Activated CD4-positive, alpha-beta T cell treated with anti-CD3 and anti-CD28 coated beads, Interleukin-2, amount 10 ng/mL, durations not matched to agents 7 days and 5 days (primary cell): Measurements from ENCODE around the gene IGF1R. TPM values are rescaled to one million over a fixed set of nuclear protein-coding genes. Genes with fewer than 3 reads are reported as not detected.
A peak's percentile ranks its signal among the peaks of the same experiment; 100 is the strongest.

Experiments used
- CTCF ChIA-PET: fragments of 350-600 bp; sonication (Branson Sonifier 250); formaldehyde crosslinking; loops from one replicate; lab custom pipeline; 2021; ENCODE audit warnings: antibody characterized with exemption; lab: Charles Lee
- POLR2A ChIA-PET: fragments of 350-600 bp; sonication (Branson Sonifier 250); formaldehyde crosslinking; loops from one replicate; lab custom pipeline; 2021; ENCODE audit warnings: antibody characterized with exemption; lab: Charles Lee
- DNase-seq: peaks from one replicate; pipeline ENCODE4 v3.0.0-alpha.2; 2020
- H3K27ac Mint-ChIP-seq: one replicate; pipeline ENCODE4 v1.8.0; 2021; ENCODE audit warnings: mild to moderate bottlenecking, moderate library complexity, mixed read lengths
- H3K27me3 Mint-ChIP-seq: one replicate; pipeline ENCODE4 v1.8.0; 2021; ENCODE audit warnings: mixed read lengths
- H3K36me3 Mint-ChIP-seq: one replicate; pipeline ENCODE4 v1.8.0; 2021; ENCODE audit warnings: low read depth, mixed read lengths
- H3K4me1 Mint-ChIP-seq: one replicate; pipeline ENCODE4 v1.8.0; 2021; ENCODE audit warnings: mixed read lengths
- H3K4me3 Mint-ChIP-seq: one replicate; pipeline ENCODE4 v1.8.0; 2021; ENCODE audit warnings: mild to moderate bottlenecking, moderate library complexity, mixed read lengths
- H3K9me3 Mint-ChIP-seq: one replicate; pipeline ENCODE4 v1.8.0; 2021; ENCODE audit warnings: mixed read lengths
- total RNA-seq, 2 experiments: library from RNA; stranded (reverse); gene quantifications; one replicate each; pipeline ENCODE4 v1.2.3, GENCODE V29; 2021

IGF1R gene
- total RNA-seq, 2 experiments from 2014 or later = 18.8 to 24.8 TPM

GRCh38 chr15:98868564-98868963 lies 220.2 kb downstream of the IGF1R start:
- DNase-seq = no peak
- H3K27me3 Mint-ChIP-seq = no peaks in the 10 kb centered on the region
- peak overlapping the region; percentile 21 for H3K27ac Mint-ChIP-seq
- peaks cover 24% of the 10 kb centered on the region for H3K4me1 Mint-ChIP-seq
- ChIA-PET POLR2A (no interaction called here), CTCF (no interaction called here)
- H3K9me3 Mint-ChIP-seq = no peaks in the 10 kb centered on the region
- H3K36me3 Mint-ChIP-seq = peaks cover 5% of the 10 kb centered on the region
- no peak overlapping the region for H3K4me3 Mint-ChIP-seq

GRCh38 chr15:98870788-98871187 lies 222.4 kb downstream of the IGF1R start:
- POLR2A ChIA-PET = no interaction called here

DNA sequence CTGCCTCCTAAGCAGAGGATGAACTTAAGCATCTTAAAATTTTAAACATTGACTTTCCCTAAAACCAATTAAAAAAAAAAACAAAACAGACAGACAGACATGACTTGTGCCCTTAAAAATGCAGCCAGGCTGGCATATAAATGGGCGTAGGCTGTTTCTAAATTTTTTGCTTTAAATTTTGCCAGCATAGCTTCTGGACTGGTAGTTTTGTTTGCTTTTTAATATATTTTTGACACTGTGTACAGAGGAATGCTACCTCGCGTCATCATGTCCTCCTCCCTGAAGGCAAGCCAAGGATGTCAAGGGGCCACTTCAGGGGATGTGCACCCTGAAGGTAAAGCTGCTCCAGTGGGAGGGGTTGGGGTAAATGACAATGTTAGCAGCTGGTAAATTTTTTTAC lies 224.4 kb downstream of the IGF1R start:
- no peak for DNase-seq
- H3K4me3 Mint-ChIP-seq = no peak overlapping the region
- POLR2A ChIA-PET = no interaction called here
- H3K36me3 Mint-ChIP-seq = peaks cover 5% of the 10 kb centered on the region
- no peaks in the 10 kb centered on the region for H3K9me3 Mint-ChIP-seq
- no peak overlapping the region for H3K27ac Mint-ChIP-seq
- CTCF ChIA-PET = interaction anchor here (0.6 to 1.5 kb wide), 3 partner anchors 8 to 384 kb away, joined by 3 to 4 read pairs (median 3); no protein-coding TSS in a partner anchor
- H3K4me1 Mint-ChIP-seq = peaks cover 15% of the 10 kb centered on the region
- no peaks in the 10 kb centered on the region for H3K27me3 Mint-ChIP-seq

More at GRCh38 chr15:98870788-98871187, 222.4 kb downstream of the IGF1R start:
- CTCF ChIA-PET = no interaction called here
- Mint-ChIP-seq H3K4me3 (no peak overlapping the region), H3K4me1 (peaks cover 24% of the 10 kb centered on the region), H3K27ac (no peak overlapping the region), H3K9me3 (no peaks in the 10 kb centered on the region), H3K27me3 (no peaks in the 10 kb centered on the region), H3K36me3 (peaks cover 5% of the 10 kb centered on the region)
- no peak for DNase-seq

- H3K36me3 Mint-ChIP-seq = peaks cover 5% of the 10 kb centered on the region
- CTCF ChIA-PET = interaction anchor here (0.6 to 1.4 kb wide), 4 partner anchors 11 to 352 kb away, joined by 3 to 4 read pairs (median 3); no protein-coding TSS in a partner anchor
- POLR2A ChIA-PET = no interaction called here
- no peak overlapping the region for H3K27ac Mint-ChIP-seq
- DNase-seq = no peak
- H3K4me1 Mint-ChIP-seq = peaks cover 15% of the 10 kb centered on the region
- H3K4me3 Mint-ChIP-seq = no peak overlapping the region
- no peaks in the 10 kb centered on the region for H3K9me3 Mint-ChIP-seq
- H3K27me3 Mint-ChIP-seq = no peaks in the 10 kb centered on the region
Observed at GRCh38 chr15:98873441-98874218, 225.3 kb downstream of the IGF1R start.

GRCh38 chr15:98874370-98874769 lies 226.0 kb downstream of the IGF1R start:
- H3K27me3 Mint-ChIP-seq = no peaks in the 10 kb centered on the region
- no peak overlapping the region for H3K27ac Mint-ChIP-seq
- H3K4me1 Mint-ChIP-seq = peaks cover 15% of the 10 kb centered on the region
- no peaks in the 10 kb centered on the region for H3K9me3 Mint-ChIP-seq
- DNase-seq = no peak
- ChIA-PET POLR2A (no interaction called here), CTCF (interaction anchor here (0.6 to 1.2 kb wide), 2 partner anchors 14 to 22 kb away, joined by 3 read pairs; no protein-coding TSS in a partner anchor)
- H3K36me3 Mint-ChIP-seq = peaks cover 5% of the 10 kb centered on the region
- H3K4me3 Mint-ChIP-seq = no peak overlapping the region

DNA sequence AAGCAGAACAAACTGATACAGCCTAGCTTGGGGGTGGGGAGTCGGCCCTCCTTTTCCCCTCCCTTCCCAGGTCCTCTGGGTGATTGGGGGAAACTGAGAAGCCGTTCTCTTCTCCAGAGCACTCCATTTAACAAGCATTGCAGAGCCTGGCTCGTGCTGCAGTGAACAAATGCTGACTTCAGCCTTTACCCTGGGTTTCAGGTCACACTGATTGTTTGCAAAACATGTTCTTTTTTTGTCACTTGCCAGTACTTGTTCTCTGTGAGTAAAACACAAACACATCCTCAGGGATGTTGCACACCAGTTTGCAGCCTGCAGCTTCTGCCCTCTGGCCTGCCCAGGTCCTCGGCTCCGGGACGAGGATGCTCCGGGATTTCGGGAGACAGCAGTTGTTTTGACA lies 226.4 kb downstream of the IGF1R start:
- POLR2A ChIA-PET = no interaction called here
- Mint-ChIP-seq H3K4me3 (no peak overlapping the region), H3K9me3 (no peaks in the 10 kb centered on the region), H3K36me3 (peaks cover 5% of the 10 kb centered on the region), H3K4me1 (peaks cover 15% of the 10 kb centered on the region), H3K27me3 (no peaks in the 10 kb centered on the region), H3K27ac (no peak overlapping the region)
- no peak for DNase-seq
- CTCF ChIA-PET = interaction anchor here (0.6 kb wide), 1 partner anchor 21 kb away, joined by 3 read pairs; no protein-coding TSS in a partner anchor

DNA sequence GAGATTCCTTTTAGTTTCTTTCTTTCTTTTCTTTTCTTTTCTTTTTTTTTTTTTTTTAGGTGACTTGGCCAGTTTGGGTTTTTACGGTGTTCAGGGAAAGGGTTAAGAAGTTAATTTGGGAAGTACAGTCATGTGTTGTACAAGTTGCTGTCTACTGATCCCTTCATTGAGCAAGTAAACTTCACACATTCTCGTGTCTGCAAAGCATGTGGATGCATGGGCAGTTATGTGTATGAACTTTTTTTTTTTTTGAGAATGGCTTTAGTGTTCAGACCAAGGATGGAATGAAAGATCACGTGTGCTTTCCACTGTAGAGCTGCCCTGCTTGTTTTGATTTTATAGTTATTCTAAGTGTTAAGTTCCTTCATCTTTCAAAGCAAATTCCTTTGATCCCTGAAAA lies 227.0 kb downstream of the IGF1R start:
- Mint-ChIP-seq H3K4me3 (no peak overlapping the region), H3K36me3 (peaks cover 5% of the 10 kb centered on the region), H3K27ac (no peak overlapping the region), H3K27me3 (no peaks in the 10 kb centered on the region), H3K9me3 (no peaks in the 10 kb centered on the region), H3K4me1 (peaks cover 15% of the 10 kb centered on the region)
- ChIA-PET POLR2A (no interaction called here), CTCF (interaction anchor here (0.6 kb wide), 1 partner anchor 335 kb away, joined by 3 read pairs; no protein-coding TSS in a partner anchor)
- no peak for DNase-seq

GRCh38 chr15:98876451-98877369 lies 228.4 kb downstream of the IGF1R start:
- POLR2A ChIA-PET = no interaction called here
- no peak for DNase-seq

DNA sequence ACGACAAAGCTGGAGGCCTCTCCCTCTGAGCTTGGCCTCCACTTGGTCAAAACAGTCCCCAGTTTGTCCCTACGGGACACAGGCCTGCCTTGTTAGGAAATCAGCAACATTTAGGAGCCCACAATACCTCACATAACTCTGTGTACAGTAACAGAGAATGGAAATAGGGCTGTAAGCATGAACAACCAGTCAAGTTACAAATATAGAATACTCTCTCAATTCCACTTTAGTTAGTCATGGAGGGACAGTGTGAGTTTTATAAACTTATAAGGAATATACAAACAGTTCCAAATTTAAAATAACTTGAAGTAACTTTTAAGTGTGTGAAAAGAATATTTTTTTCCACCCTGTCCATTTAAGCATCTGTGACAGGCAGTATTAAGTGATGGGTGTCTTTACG lies 229.8 kb downstream of the IGF1R start:
- ChIA-PET CTCF (interaction anchor here (1.0 kb wide), 1 partner anchor 58 kb away, joined by 3 read pairs; no protein-coding TSS in a partner anchor), POLR2A (interaction anchor here (0.7 kb wide), 1 partner anchor 25 kb away, joined by 3 read pairs; no protein-coding TSS in a partner anchor)
- no peak for DNase-seq
- Mint-ChIP-seq H3K4me3 (no peak overlapping the region), H3K36me3 (no peaks in the 10 kb centered on the region), H3K4me1 (peaks cover 20% of the 10 kb centered on the region), H3K27me3 (no peaks in the 10 kb centered on the region), H3K9me3 (no peaks in the 10 kb centered on the region), H3K27ac (no peak overlapping the region)

More at GRCh38 chr15:98876451-98877369, 228.4 kb downstream of the IGF1R start:
- no peak overlapping the region for H3K27ac Mint-ChIP-seq
- H3K4me3 Mint-ChIP-seq = no peak overlapping the region
- H3K9me3 Mint-ChIP-seq = no peaks in the 10 kb centered on the region
- CTCF ChIA-PET = no interaction called here
- H3K36me3 Mint-ChIP-seq = peaks cover 2% of the 10 kb centered on the region
- H3K4me1 Mint-ChIP-seq = peaks cover 17% of the 10 kb centered on the region
- H3K27me3 Mint-ChIP-seq = no peaks in the 10 kb centered on the region

- Mint-ChIP-seq H3K4me1 (peaks cover 14% of the 10 kb centered on the region), H3K36me3 (no peaks in the 10 kb centered on the region), H3K27ac (no peak overlapping the region), H3K27me3 (no peaks in the 10 kb centered on the region), H3K4me3 (no peak overlapping the region), H3K9me3 (no peaks in the 10 kb centered on the region)
- ChIA-PET POLR2A (no interaction called here), CTCF (interaction anchor here (1.0 kb wide), 1 partner anchor 57 kb away, joined by 3 read pairs; no protein-coding TSS in a partner anchor)
- no peak for DNase-seq
Observed at GRCh38 chr15:98878862-98879261, 230.5 kb downstream of the IGF1R start.

DNA sequence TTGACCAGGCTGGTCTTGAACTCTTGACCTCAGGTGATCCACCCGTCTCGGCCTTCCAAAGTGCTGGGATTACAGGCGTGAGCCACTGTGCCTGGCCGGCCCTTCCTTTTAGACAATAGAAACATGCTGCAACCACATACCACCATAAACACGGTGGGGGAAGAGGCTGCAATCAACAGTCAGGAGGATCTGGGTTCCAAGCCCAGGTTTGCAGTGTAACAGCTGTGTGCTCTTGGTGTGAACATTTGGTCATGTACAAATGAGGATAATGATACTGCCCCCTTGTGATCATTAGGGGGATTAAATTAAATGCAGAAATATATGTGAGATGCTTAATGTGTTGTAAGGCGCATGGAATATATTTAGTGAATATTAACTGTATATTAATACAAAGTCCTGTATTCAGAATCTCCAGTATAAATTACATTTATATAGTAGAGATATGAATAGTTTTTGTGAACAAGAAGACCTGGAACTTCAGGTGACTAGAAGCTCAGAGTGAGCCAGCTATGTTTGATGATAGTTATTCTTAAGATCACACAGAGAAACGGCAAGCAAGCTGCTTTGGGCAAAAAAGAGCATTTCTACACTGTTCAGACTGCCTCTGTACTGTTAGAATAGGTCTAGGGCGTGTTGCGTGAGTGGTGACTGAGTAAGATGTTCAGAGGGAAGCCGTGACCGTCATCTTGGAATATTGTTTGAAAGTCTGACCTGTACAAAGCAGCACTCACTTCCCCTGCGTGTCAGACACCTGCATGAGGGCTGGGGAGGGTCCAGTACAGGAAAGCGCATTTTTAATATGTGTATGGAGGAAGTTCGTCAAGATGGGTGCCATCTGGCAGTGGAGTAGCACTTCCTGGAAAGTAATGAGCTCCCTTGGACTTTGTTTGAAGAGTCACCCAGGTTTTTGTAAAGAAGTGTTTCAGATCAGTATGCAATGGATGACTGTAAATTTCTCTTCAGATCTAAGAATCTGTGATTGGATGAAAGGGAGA lies 233.5 kb downstream of the IGF1R start:
- Mint-ChIP-seq H3K4me1 (peaks cover 8% of the 10 kb centered on the region), H3K27me3 (no peaks in the 10 kb centered on the region), H3K36me3 (no peaks in the 10 kb centered on the region), H3K4me3 (no peak overlapping the region), H3K27ac (no peak overlapping the region), H3K9me3 (no peaks in the 10 kb centered on the region)
- ChIA-PET CTCF (interaction anchor here (0.5 to 1.9 kb wide), 13 partner anchors 10 to 855 kb away, joined by 3 to 6 read pairs (median 3); no protein-coding TSS in a partner anchor), POLR2A (no interaction called here)
- peak; percentile 19 for DNase-seq
